ENCODE results near the gene KCNIP1.

Gene KCNIP1

GRCh38 chr5:170627271-170627670, 123.5 kb downstream of the KCNIP1 start:
- H3K27ac ChIP-seq = no peak overlapping the region
- TF ChIP-seq CTCF (conservative IDR thresholded peaks at IDR 0.05) = no peak

DNA sequence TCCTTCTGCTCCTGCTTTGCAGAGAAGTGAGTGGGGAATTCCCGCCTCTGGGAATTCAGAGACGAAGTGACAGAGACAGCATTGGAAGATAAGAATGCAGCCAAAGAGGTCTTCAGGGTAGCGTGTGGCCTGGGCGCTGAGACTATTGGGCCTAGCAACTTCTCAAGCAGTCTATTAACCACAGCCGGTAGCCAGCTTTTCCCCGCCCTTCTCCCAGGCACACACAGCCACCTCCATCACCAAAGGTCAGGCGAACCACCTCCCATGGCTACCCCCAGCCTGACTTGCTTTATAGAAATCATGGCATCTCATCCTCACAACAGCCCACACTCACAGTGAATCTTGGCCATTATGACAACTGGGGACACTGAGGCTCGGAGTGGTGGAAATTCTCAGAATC, 124.2 kb downstream of the KCNIP1 start:
- no peak for TF ChIP-seq CTCF (conservative IDR thresholded peaks at IDR 0.05)
- no peak overlapping the region for H3K27ac ChIP-seq

DNA sequence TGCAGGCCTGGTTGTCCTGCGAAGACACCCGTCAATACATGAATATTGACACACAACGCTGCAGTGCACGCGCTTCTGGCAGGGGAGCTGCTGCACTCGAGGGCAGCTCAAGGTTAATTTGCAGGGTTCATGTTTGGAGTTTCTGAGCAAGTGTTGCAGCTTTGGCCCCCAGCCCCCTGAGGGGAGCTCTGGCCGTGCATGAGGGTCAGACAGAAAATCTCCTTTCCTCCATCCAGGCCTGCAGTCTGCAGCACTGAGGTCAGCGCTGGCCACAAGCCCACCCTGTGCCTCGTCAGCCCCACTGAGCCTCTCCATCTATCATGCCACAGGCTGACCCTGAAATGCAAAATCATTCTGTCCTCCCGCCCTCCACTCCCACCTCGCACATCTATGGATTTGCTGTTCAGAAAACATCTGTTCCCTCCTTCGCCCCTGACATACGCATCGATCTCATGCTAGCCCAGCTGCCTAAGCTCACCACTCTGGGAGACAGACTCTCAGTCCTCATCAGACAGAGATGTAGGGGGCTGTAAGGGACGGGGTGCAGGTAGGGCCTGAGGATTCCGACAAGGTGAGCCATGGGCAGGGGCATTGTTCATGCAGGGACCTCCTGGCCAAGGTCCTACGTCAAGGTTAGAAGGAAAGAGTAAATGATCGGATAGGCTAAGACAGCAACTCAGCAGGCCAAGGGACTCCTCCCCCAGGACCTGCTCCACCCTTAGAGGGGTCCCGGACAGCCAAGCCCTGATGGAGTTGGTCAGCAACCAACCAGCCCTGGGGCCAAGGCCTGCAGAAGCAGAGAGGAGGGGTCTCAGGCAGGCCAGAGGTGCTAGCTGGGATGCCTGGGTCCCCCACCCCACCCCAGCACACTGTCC, 125.1 kb downstream of the KCNIP1 start:
- H3K27ac ChIP-seq = no peak overlapping the region
- TF ChIP-seq CTCF (conservative IDR thresholded peaks at IDR 0.05) = no peak

- no peak for TF ChIP-seq CTCF (conservative IDR thresholded peaks at IDR 0.05)
- no peak overlapping the region for H3K27ac ChIP-seq
These were observed 125.9 kb downstream of the KCNIP1 start for GRCh38 chr5:170629566-170630175.

- no peak for TF ChIP-seq CTCF (conservative IDR thresholded peaks at IDR 0.05)
- H3K27ac ChIP-seq = no peak overlapping the region
These were observed 126.4 kb downstream of the KCNIP1 start for GRCh38 chr5:170630226-170630625.

DNA sequence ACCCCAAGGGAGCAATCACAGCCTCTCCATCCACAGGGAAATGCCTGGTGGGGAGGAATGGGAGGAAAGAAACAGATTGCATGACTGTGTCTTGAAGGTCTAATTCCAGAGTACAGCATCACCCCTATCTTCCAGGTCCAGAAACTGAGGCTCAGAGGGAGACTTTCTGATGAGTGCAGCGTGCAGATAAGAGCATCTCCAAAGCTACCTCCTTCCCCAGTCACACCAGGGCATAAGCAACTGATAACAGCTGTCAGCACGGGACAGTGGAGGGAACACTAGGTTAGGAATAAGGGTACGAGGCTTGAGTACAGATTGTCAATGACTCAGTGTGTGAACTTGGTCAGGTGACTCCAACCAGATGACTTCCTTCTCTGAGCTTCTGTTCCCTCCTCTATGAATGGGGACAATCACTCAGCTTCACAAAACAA, 126.9 kb downstream of the KCNIP1 start:
- no peak overlapping the region for H3K27ac ChIP-seq
- TF ChIP-seq CTCF (conservative IDR thresholded peaks at IDR 0.05) = no peak

DNA sequence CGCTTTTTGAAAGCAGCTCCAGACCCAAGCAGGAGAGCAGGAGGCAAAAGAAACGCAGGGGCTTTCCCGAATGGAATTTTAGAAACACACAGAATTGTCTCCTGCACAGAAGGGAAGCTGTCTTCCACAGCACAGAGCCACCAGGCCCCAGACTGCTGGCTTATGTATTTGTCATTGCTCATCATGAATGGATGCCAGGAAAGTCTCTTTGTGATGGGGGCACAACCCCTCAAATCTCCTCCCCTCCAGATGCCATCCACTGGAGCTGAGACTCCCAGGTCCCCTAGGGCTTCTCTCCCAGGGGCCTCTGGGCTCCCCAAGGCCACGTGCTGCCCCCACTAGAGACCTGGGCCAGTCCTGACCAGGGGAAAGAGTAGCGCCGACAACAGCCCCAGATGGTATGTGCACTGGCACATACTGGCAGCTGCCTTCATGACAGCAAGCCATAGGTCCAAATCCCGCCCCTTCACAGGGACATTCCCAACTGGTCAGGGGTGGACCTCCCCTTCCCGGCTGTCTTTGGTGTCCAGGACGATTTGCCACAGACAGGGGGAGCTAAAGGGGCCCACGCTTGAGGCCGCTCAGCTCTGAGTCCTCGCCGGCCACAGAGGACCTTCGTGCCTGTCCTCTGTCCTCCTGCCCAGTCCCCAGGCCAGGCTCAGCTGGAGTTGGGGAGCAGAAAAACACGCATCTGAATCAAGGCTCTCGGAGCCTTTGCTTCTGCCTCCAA, 127.8 kb downstream of the KCNIP1 start:
- H3K27ac ChIP-seq = no peak overlapping the region
- no peak; the same call in 1 of the 2 replicates for TF ChIP-seq CTCF (conservative IDR thresholded peaks at IDR 0.05)
